Osteoblast (primary cell): ENCODE measurements around the gene RABGAP1L. TPM values are rescaled to one million over a fixed set of nuclear protein-coding genes. Genes with fewer than 3 reads are reported as not detected.
A peak's percentile ranks its signal among the peaks of the same experiment; 100 is the strongest.

Experiments used
- DNase-seq: peaks from one replicate; pipeline ENCODE4 v3.0.0; 2011; ENCODE audit warnings: low spot score, mixed read lengths; ENCODE audit not compliant: insufficient read length; ENCODE audit errors: missing footprints
- H2AFZ ChIP-seq: 2 replicates; pipeline ENCODE4 v1.6.0; 2011; ENCODE audit warnings: mild to moderate bottlenecking, low read length
- H3K27ac ChIP-seq: 2 replicates; pipeline ENCODE4 v1.5.1; 2011; ENCODE audit warnings: mild to moderate bottlenecking, low read depth, low read length, moderate library complexity
- H3K27me3 ChIP-seq: 2 replicates; pipeline ENCODE4 v1.6.0; 2012; ENCODE audit warnings: mild to moderate bottlenecking, control low read depth, inconsistent platforms, low read length, moderate library complexity; ENCODE audit not compliant: insufficient read depth
- H3K36me3 ChIP-seq: 2 replicates; pipeline ENCODE4 v1.5.1; 2011; ENCODE audit warnings: mild to moderate bottlenecking, low read length, control low read depth, moderate library complexity; ENCODE audit not compliant: insufficient read depth
- H3K4me1 ChIP-seq: 2 replicates; pipeline ENCODE4 v1.5.1; 2011; ENCODE audit warnings: mild to moderate bottlenecking, low read length, control low read depth, moderate library complexity; ENCODE audit not compliant: insufficient read depth
- H3K4me2 ChIP-seq: 2 replicates; pipeline ENCODE4 v1.6.0; 2011; ENCODE audit warnings: mild to moderate bottlenecking, low read length; ENCODE audit not compliant: insufficient read depth
- H3K4me3 ChIP-seq: fragments of 200-600 bp; sonication (generic); 3 replicates; pipeline ENCODE4 v1.5.1; 2012; ENCODE audit warnings: mild to moderate bottlenecking, low read length, inconsistent platforms; ENCODE audit not compliant: insufficient read depth
- H3K79me2 ChIP-seq: 2 replicates; pipeline ENCODE4 v1.6.0; 2012; ENCODE audit warnings: mild to moderate bottlenecking, low read length, control low read depth, inconsistent platforms; ENCODE audit not compliant: insufficient read depth
- H3K9me3 ChIP-seq: 2 replicates; pipeline ENCODE4 v1.5.1; 2011; ENCODE audit warnings: low read depth, low read length, control low read depth
- H4K20me1 ChIP-seq: 2 replicates; pipeline ENCODE4 v1.6.0; 2012; ENCODE audit warnings: mild to moderate bottlenecking, low read length, control low read depth; ENCODE audit not compliant: insufficient read depth
- total RNA-seq: library from RNA; depleted of rRNA; stranded (reverse); fragments of >200 nt; gene quantifications from 2 replicates; pipeline ENCODE4 v1.2.3, GENCODE V29; 2012
- TF ChIP-seq, protein P1 (sequence below): IDR thresholded peaks from 2 replicates; pipeline ENCODE4 v1.5.1; 2011; ENCODE audit warnings: mild to moderate bottlenecking, low read depth, low read length, moderate library complexity; ENCODE audit errors: extremely low read depth

Gene RABGAP1L
- total RNA-seq, 1 donor: 30.0 TPM

DNA sequence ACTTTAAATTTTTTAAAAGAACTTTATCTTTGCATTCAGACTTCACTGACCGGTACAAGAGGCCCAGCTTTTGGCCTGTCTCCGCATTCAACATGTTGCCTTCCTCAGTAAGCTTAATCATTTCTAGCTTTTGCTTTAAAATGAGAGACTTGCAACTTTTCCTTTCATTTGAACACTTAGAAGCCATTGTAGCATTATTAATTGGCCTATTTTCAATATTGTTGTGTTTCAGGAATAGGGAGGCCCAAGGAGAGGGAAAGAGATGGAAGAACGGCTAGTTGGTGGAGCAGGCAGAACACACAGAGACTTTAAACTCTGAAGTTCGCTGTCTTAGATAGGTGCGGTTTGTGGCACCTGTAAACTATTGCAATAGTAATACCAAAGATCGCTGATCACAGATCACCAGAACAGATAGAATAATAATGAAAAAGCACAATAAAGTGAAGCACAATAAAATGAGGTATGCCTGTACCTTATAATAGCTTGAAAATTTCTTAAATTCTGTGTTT is 31.4 kb downstream of the RABGAP1L start:
- Histone ChIP-seq H3K4me1 (no peaks in the 10 kb centered on the region), H3K79me2 (peaks cover 11% of the 10 kb centered on the region), H3K4me3 (no peak overlapping the region), H3K27me3 (no peaks in the 10 kb centered on the region), H4K20me1 (no peaks in the 10 kb centered on the region), H3K9me3 (no peaks in the 10 kb centered on the region), H3K4me2 (no peak overlapping the region), H3K27ac (no peak overlapping the region), H3K36me3 (no peaks in the 10 kb centered on the region), H2AFZ (no peak overlapping the region)
- no peak for DNase-seq
- TF ChIP-seq, protein P1, sequence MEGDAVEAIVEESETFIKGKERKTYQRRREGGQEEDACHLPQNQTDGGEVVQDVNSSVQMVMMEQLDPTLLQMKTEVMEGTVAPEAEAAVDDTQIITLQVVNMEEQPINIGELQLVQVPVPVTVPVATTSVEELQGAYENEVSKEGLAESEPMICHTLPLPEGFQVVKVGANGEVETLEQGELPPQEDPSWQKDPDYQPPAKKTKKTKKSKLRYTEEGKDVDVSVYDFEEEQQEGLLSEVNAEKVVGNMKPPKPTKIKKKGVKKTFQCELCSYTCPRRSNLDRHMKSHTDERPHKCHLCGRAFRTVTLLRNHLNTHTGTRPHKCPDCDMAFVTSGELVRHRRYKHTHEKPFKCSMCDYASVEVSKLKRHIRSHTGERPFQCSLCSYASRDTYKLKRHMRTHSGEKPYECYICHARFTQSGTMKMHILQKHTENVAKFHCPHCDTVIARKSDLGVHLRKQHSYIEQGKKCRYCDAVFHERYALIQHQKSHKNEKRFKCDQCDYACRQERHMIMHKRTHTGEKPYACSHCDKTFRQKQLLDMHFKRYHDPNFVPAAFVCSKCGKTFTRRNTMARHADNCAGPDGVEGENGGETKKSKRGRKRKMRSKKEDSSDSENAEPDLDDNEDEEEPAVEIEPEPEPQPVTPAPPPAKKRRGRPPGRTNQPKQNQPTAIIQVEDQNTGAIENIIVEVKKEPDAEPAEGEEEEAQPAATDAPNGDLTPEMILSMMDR: no peak

DNA sequence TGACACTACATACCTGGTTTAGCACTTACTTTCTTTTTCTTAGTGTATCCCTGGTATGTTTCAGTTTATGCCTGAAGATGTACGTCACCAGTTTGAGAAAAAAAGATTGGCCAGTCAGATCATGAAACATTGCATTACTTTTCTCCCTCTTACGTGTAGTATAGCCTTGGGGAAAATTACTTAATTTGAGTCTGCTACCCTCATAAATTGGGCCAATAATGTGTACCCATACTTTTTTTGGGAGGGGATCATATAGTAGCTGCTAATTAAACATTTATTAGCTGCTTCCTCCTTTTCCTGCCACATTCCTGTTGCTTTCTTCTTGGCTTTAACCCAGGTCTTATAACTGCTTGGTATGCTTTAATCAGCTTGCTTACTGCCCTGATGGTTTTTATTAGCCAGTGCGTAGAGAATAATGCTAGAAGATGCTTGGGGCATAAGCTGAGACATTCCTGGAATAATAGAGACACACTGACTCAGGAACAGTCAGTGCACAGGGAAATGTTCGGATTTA is 32.1 kb downstream of the RABGAP1L start:
- Histone ChIP-seq H3K27me3 (no peaks in the 10 kb centered on the region), H3K4me2 (no peak overlapping the region), H3K36me3 (no peaks in the 10 kb centered on the region), H3K27ac (no peak overlapping the region), H3K79me2 (peaks cover 11% of the 10 kb centered on the region), H3K9me3 (no peaks in the 10 kb centered on the region), H3K4me3 (no peak overlapping the region), H3K4me1 (no peaks in the 10 kb centered on the region), H2AFZ (no peak overlapping the region), H4K20me1 (no peaks in the 10 kb centered on the region)
- DNase-seq: peak; percentile 21
- TF ChIP-seq, protein P1: no peak

DNA sequence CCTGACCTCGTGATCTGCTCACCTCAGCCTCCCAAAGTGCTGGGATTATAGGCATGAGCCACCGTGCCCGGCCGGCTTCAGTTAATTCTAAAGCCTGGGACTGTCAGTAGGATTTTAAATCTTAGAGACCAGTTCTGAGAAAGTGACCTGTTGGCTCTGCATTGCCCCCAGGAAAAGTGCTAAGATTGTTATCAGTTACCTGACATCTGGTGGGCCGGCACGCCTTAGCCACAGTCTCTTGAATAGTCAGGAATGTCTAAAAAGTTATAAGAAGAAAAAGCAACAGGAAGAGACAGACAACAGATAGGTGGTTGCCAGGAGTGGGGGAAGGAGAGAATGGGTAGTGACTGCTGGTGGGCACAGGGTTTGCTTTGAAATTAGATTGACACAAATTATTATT is 35.1 kb downstream of the RABGAP1L start:
- Histone ChIP-seq H3K4me3 (no peak overlapping the region), H3K9me3 (no peaks in the 10 kb centered on the region), H3K4me1 (no peaks in the 10 kb centered on the region), H3K27ac (no peak overlapping the region), H3K36me3 (no peaks in the 10 kb centered on the region), H4K20me1 (no peaks in the 10 kb centered on the region), H3K79me2 (peaks cover 3% of the 10 kb centered on the region), H3K4me2 (no peak overlapping the region), H3K27me3 (no peaks in the 10 kb centered on the region), H2AFZ (no peak overlapping the region)
- no peak for DNase-seq
- TF ChIP-seq, protein P1: no peak

DNA sequence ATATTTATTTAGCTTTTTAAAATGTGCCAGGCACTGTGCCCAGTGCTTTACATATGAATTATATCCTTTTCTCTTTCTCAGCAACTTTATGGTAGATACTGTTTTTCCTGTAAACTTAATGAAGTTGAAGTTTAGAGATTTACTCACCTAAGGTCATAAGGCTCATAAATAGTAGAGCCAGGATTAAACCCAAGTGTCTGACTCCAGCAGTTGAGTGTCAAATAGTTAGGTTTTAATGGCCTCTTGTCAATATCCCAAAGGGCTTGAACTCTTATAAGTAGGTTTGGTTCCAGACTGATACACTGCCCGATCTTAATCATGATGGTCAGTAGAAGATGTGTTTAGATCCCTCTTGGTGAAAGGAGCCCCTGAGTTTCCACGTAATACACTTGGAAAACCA is 37.8 kb downstream of the RABGAP1L start:
- no peak overlapping the region for H3K27ac ChIP-seq
- H2AFZ ChIP-seq: no peak overlapping the region
- H3K36me3 ChIP-seq: no peaks in the 10 kb centered on the region
- DNase-seq: no peak
- no peak overlapping the region for H3K4me2 ChIP-seq
- H3K79me2 ChIP-seq: no peaks in the 10 kb centered on the region
- no peaks in the 10 kb centered on the region for H3K27me3 ChIP-seq
- H3K4me1 ChIP-seq: no peaks in the 10 kb centered on the region
- TF ChIP-seq, protein P1: no peak
- H3K9me3 ChIP-seq: no peaks in the 10 kb centered on the region
- H4K20me1 ChIP-seq: no peaks in the 10 kb centered on the region
- no peak overlapping the region for H3K4me3 ChIP-seq
